Epithelial cell of prostate (primary cell): ENCODE results near the gene MRPS30.
"Not testable (repeated sequence)": the region's sequence is repeated elsewhere in the genome, so short reads cannot be mapped to it uniquely, and the experiment has no call there.

Experiments
- DNase-seq: peaks from one replicate; pipeline ENCODE4 v3.0.0-alpha.2; 2011; ENCODE audit warnings: low read depth, low spot score
- H3K27ac ChIP-seq: fragments of 450-650 bp; 2 replicates; pipeline ENCODE4 v1.5.1; 2017; ENCODE audit warnings: mild to moderate bottlenecking

Gene MRPS30

DNA sequence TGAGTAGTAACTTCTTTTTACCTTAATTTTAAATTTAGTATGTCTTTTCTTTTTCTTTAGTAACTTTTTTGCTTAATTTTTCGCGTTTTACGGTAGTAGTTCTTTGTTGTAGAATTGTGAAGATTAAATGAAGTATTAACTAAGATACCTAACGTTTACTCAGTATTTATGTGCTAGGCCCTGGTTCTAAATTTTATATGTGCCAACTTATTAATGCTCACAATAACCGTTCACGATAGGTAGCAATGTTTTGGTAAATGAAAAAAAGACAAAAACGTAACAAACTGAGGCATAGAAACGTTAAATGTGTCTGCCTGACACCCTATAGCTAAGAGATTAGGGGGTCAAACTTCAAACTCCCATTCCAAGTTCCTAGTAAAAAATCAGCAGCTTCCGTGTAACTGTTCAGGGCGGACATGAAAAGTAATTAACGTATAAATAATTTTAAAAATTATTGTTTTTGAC, 1.2 kb downstream of the MRPS30 start:
- no peak for DNase-seq
- H3K27ac ChIP-seq, result peak overlapping the region; percentile 65

DNA sequence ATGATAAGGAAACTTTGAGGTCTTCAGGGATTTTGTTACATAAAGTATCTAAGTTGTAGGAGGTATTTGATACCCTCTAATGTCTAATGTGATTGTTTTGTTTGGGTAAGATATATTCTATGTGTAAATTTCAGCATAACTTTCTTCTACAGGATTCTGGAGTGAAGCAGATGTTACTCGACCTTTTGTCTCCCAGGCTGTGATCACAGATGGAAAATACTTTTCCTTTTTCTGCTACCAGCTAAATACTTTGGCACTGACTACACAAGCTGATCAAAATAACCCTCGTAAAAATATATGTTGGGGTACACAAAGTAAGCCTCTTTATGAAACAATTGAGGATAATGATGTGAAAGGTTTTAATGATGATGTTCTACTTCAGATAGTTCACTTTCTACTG, 6.0 kb downstream of the MRPS30 start:
- DNase-seq, result no peak
- H3K27ac ChIP-seq, result no peak overlapping the region

- DNase-seq, result no peak
- no peak overlapping the region for H3K27ac ChIP-seq
These were observed 12.4 kb downstream of the MRPS30 start for GRCh38 chr5:44821164-44821563.

DNA sequence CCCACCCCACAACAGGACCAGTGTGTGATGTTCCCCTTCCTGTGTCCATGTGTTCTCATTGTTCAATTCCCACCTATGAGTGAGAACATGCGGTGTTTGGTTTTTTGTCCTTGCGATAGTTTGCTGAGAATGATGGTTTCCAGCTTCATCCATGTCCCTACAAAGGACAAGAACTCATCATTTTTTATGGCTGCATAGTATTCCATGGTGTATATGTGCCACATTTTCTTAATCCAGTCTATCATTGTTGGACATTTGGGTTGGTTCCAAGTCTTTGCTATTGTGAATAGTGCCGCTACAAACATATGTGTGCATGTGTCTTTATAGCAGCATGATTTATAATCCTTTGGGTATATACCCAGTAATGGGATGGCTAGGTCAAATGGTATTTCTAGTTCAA, 15.9 kb downstream of the MRPS30 start:
- not testable (repeated sequence) for H3K27ac ChIP-seq

DNA sequence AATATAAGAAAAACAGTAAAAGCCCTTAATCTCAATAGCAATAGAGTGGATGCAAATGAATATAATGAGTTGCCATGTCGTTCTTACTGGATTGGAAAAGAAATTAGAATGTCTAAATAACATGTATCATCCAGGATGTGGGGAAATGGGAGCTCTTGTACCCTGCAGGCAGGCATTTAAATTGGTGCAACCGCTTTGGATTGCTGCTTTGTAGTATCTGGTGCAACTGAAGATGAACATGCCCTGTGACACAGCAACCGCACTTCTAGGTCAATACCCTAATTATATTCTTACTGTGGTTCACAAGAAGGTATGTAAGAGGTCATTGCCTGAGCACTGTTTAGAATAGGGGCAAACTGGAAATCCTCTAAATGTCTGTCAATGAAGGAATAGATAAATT, 18.9 kb downstream of the MRPS30 start:
- no peak overlapping the region for H3K27ac ChIP-seq
- no peak for DNase-seq

More for the DNA sequence above, 15.9 kb downstream of the MRPS30 start:
- DNase-seq, result not testable (repeated sequence)

DNA sequence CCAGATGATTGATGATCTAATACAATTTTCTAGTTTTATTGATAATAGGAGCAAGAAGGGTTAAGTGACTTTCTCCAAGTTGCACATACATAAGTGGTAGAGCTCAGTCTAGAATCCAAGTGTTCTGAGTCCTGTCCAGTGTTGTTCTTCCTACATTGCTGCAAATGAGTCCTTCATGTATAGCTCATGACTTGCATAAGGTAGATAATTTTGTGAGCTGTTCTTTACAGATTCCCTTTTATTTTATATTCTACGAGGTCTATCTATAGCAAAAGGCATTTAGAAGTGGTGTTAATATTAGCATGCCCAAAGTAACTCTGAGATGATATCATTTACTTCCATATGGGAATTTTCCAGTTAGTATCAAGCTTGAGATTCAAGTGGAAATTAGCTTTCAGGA, 20.0 kb downstream of the MRPS30 start:
- DNase-seq, result no peak
- H3K27ac ChIP-seq, result no peak overlapping the region

- no peak for DNase-seq
- no peak overlapping the region for H3K27ac ChIP-seq
These were observed 22.2 kb downstream of the MRPS30 start for GRCh38 chr5:44830951-44831350.

DNA sequence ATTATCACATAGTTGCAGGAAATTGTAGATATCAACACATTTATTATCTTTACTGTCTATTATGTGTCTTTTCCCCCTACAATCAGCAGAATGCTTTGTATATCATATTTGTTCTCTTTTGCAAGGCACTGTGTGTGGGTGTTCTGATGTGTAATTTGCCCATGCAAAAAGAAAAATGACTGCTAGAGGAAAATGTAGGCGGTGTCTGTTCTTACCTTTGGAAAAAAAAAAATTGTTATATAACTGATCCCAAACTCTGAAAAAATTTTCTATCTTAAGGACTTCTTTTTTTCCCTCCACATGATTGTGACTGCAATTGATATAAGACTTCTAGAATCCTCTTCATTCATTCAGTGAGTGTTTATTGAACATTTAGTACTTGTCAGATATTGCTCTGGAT, 24.5 kb downstream of the MRPS30 start:
- H3K27ac ChIP-seq, result no peak overlapping the region
- no peak for DNase-seq

DNA sequence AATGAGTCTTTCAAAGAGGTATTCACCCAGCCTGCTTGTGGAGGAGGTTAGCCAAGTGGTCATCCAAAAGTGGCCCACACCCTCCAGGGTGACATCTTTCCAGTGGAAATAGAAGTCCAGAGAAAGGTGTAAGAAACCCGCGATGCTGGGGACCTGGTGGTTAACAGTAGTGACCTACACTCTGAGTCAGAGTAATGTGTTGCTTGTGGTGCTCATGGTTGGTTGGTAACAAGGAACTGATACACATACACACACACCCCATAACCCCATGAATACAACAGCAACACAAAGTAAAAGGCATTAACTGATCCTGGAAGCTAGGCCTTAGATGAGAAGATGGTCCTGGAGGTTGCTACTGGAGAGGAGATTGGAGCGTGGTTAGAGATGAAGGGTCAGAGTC, 26.9 kb downstream of the MRPS30 start:
- no peak overlapping the region for H3K27ac ChIP-seq
- no peak for DNase-seq

- no peak overlapping the region for H3K27ac ChIP-seq
- no peak for DNase-seq
These were observed 30.4 kb downstream of the MRPS30 start for GRCh38 chr5:44839018-44839681.

DNA sequence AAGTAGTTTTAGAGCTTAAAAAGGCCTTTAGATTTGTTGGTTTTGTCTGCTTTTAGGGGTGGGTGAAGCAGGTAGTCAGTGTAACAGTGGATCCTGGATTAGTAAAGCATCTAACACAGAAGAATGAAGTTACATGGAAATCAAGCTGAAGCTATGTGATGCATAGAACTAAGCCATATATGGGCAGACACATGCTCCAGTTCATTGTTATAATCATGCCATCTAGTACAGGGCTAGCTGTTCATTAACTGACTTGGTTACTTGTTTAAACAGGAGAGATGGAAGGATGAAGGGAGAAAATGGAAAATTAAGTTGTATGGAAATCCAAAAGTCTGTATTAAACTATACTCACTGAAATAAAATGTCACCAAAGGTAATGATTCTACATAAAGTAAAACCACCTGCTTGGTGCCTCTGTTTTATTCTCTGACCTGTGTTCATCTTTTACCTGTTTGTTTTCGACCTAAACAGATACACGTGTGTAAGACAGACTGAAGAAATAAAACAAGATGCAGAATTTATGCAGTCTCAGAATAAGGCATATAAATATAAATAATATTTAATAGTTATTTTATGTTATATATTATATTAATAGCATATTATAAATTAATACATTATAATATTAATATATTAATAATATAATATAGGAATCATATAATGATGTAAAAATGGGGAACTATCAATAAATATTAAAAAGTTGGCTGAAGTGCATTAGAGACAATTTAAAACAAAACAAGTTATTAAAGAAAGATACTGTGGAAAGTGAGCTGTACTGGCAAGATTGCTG, 33.9 kb downstream of the MRPS30 start:
- no peak overlapping the region for H3K27ac ChIP-seq
- no peak for DNase-seq

GRCh38 chr5:44844744-44845143, 36.0 kb downstream of the MRPS30 start:
- H3K27ac ChIP-seq, result no peak overlapping the region
- no peak for DNase-seq

GRCh38 chr5:44845777-44846176, 37.0 kb downstream of the MRPS30 start:
- DNase-seq, result no peak
- H3K27ac ChIP-seq, result no peak overlapping the region

DNA sequence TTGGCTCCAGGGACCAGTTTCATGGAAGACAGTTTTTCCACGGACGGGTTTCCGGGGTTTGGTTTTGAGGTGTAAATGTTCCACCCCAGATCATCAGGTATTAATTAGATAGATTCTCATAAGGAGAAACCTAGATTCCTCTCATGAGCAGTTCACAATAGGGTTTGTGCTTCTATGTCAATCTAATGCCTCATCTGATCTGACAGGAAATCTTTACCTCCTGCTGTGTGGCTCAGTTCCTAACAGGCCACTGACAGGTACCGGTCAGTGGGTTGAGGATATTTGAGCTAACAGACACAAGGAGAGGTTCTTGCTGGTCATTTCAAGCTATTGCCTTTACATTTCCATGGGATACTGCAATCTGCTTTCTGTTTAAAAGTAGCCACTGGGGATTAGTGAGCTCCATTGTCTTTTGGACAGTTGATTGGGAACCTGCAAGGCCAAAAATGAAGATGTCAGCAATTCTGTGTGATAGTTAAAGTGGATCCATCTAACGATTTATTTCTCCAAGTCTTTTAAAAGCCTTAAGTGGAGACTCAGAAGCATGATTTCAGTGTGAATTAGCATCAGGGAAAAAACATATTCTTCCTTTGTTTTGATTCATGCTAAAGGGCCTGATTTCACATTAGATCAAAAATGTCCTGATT, 38.6 kb downstream of the MRPS30 start:
- DNase-seq, result no peak

GRCh38 chr5:44860267-44860666, 51.5 kb downstream of the MRPS30 start:
- no peak overlapping the region for H3K27ac ChIP-seq
- no peak for DNase-seq

More for the DNA sequence above, 38.6 kb downstream of the MRPS30 start:
- H3K27ac ChIP-seq, result no peak overlapping the region

DNA sequence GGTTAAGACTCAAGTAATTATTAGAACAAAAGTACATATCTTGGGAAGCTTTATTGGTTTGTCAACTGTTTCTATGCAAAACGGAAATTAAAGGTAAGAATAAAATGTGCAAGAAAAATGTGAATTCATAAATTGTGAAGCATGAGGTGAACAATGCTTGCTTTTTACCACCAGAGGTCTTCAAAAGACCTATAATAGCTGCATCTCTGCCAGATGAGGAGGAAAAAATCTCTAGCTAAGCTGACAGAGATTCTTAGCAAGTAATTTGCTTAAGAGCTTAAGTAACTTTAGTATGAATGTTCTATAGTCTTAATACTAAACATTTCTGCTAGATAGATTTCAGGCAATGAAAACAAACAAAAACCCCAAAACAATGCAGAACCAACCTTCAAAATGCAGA, 54.1 kb downstream of the MRPS30 start:
- no peak for DNase-seq

More for the DNA sequence above, 54.1 kb downstream of the MRPS30 start:
- no peak overlapping the region for H3K27ac ChIP-seq
